Left lobe of liver (tissue), 2 donors: Measurements from ENCODE around the gene GJB5. TPM values are rescaled to one million over a fixed set of nuclear protein-coding genes. Genes with fewer than 3 reads are reported as not detected.
"Not testable (repeated sequence)": the region's sequence is repeated elsewhere in the genome, so short reads cannot be mapped to it uniquely, and the experiment has no call there.

ENCODE experiments used
- ATAC-seq: fragments of 200-7000 bp; cut with Tn5 transposase; one replicate; pipeline ENCODE4 v1.9.1; 2020; ENCODE audit warnings: mild to moderate bottlenecking, moderate library complexity
- DNase-seq: peaks from one replicate; pipeline ENCODE4 v3.0.0-alpha.2; 2020; ENCODE audit warnings: low spot score
- total RNA-seq: library from RNA; stranded (reverse); gene quantifications from one replicate; pipeline ENCODE4 v1.2.1, GENCODE V29; 2021
- donor health status: DM: no; HTN: no; CAD: no; lungs with moderate emphysema.
- donor health status: DM: no; HTN: yes; CAD: no.

Gene GJB5
- total RNA-seq = not detected

DNA sequence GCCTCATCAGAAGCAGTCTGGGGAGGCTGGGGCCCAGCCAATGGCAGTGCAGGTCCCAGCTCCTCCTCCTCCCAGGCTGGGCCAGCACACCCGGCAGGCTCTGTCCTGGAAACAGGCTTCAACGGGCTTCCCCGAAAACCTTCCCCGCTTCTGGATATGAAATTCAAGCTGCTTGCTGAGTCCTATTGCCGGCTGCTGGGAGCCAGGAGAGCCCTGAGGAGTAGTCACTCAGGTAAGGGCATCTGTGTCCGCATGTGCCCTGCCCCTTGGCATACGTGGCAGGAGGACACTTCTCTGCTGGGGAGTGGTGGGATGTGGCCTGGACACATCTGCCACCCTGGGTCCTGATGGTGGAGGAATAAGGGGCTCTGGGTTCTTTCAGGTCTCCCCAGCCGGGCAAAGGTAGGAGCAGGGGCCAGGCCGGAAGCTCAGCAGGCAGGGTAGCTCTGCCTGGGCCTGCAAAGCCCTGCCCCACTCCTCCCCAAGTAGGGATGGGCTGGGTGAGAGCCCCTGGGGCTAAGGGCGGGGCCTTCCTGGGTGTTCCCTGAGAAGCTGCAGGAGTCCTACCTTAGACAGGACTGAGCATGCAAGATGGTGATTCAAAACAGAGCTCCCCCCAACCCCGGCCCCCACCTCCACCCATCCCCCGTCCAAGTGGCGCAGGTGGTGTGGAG, at the start of gene GJB5:
Gene GJB5 (plus strand): TSS at position 84 of the 674 bp plus-strand sequence. CDS start 2,284 bp downstream, outside the sequence.
- DNase-seq = no peak
- no peak for ATAC-seq

DNA sequence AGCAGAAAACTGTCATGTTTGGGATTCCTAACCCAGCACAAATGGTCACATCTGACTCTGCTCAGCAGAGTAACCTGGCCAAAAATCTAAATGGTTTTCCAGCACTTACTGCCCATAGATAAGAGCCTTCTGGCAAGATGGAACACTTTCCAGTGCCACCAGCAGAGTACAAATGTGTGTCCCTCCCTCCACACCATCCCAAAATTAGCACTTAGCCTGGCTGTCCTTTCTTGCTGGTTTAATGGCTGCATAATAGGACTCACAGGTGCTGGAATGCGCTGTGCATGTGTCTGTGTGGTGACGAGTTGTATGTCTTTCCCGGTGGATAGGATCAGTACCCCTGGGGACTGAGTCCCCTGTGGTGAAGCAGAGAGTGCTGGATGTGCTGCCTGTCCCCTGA, 49.8 kb upstream of the GJB5 start:
- ATAC-seq (no peak), DNase-seq (no peak)

DNA sequence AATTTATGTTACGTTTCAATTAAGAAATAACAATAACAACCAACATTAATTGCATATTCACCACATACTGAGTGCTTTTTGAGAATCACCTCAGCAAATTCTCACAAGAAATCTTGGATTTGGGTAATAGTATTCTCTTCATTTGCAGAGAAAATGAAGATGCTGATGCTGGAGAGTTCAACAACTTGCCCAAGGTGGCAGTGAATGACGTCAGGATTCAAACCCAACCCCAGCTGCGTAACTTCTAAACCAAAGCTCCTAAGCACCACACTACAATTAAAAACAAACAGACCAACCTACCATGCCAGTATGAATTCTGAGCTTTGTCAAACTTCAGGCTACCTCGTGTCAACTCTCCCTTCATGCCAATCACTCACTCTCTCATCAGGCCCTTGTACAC, 46.7 kb upstream of the GJB5 start:
- no peak for ATAC-seq
- no peak for DNase-seq

DNA sequence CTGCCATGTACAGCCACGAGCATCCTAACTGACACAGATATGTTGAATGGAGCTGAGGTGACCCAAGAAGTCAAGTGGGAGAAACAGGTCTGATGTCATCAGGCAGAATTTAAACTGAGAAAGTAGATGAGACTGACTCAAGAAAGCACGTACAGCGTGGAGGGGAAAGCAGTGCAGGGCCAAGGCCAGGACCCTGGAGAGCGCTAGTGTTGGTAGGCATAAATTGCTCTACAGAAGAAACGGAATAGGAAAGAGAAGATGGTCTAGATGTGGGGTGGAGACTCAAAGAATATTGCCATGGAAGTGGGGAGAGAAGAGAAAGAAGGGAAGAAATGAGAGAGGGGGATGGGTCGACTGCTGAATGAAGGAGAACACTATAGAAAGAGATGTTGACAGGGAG, 45.3 kb upstream of the GJB5 start:
- DNase-seq (no peak), ATAC-seq (no peak)

DNA sequence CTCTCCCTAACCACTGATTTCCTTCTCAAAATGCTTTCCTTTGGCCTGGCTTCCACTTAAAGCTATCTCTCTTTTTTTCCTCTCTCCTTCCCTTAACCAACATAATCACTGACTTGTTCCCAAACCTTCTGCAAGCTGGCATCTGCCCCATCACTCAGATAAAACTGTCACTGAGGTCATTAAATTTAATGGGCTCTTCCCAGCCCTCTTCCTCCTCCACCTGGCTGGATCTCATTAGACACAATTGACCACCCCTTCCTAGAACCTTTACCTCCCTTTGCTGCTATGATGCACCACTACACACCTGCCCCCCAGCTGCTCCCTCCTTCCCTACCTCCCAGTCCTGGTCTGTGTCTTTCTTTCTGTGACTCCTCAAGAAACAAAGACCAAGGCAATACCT, 44.0 kb upstream of the GJB5 start:
- no peak for ATAC-seq
- no peak for DNase-seq

DNA sequence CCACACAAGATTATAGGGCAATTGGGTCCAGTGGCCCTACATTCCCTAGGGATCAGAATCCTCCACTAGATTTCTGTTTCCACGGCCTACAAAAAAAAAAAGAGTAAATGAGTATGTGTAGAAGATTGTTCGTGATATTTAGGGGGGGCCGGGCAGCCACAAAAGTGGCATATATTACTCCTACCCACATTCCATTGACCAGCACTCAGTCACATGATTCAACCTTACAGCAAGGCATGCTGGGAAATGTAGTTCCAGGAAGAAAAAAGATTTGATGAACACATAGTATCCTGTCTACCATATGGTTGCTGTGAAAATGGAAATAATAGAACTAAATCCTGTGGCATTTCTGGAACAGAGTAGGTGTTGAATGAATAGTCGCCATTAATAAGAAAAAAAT, 43.4 kb upstream of the GJB5 start:
- no peak for DNase-seq
- ATAC-seq = no peak

DNA sequence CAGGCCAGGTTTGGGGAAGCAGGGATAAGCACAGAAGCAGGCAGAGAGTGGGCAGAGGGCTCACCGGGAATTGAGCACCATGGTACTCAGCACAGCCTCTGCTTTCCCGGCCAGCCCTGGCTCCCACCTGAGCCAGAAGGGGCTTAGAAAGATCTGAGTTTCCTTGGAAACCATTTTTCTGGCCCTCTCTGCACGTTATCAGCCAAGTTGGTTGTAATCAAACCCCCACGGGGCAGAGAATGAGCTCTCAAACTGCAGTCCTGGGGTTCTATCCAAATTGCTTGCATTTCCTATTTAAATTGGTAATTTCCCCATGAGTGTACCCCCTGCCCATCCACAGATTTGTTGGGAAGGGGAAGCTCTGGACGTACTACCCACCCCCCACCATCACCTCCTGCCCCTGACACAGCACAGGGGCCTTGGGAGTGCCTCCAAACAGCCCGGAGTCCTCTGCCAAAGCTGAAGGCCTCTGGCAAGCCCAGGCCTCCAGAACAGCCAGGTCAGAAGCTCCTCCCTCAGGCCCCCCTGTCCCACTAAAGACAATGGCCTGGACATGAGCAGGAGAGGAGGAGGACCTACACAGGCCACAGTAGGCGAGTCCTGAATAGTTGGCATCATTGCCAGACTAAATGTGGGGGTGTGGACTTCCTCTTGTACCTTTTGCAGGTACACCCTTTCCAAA, 42.7 kb upstream of the GJB5 start:
- no peak for ATAC-seq
- DNase-seq = no peak

DNA sequence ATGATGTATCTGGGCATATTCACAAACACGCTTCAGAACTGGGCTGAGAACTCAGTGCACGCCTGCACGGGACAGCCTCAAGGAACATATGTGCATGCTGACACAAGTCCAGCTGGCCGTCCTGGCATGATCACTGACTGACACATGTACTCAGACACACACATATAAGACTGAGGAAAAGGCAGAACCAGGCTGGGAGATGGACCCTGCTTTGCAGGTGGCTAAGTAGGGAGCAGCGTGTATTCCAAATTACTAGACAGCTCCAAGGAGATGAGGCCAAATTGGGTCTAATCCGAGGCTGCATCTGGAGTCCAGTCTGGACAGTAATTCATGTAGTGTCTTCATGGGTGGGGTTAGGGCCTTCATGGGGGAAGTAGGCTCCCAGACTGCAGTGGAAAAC, 41.4 kb upstream of the GJB5 start:
- DNase-seq = no peak
- no peak for ATAC-seq

DNA sequence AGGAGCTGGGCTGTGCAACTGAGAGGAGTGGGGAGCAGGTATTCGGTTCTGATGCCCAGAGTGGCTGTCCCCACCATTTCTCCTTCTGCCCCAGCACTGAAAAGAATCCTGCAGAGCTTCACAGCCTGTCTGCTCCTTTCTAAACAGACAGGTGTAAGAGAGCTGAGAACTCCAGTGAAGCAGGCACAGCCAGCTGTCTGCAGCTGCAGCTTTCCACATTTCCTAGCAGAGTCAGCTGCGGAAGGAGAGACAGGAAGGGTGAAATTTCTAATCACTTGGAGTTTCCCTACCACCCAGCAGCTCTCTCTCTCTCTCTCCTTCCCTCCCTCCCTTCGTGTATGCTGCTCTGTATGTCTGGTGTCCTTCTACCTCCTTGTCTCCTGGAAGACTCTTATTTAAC, 40.5 kb upstream of the GJB5 start:
- ATAC-seq (no peak), DNase-seq (no peak)

DNA sequence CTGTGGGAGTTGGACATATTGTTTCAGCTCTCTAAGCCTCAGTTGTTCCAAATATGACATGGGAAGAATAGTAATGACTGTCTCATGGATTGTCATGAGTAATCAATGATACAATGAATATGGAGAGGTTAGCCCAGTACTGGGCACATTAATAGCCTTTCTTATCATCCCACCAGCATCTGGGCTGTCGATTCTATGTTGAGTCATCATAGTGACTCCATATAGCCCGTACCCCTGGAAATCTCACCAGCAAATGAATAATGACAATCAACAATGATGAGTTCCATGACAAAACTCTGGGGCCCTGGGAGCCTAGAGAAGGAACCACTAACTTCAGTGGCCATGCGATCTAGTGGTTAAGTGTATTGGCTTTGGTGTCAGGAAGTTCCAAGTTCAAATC, 39.7 kb upstream of the GJB5 start:
- ATAC-seq = no peak
- DNase-seq = no peak

DNA sequence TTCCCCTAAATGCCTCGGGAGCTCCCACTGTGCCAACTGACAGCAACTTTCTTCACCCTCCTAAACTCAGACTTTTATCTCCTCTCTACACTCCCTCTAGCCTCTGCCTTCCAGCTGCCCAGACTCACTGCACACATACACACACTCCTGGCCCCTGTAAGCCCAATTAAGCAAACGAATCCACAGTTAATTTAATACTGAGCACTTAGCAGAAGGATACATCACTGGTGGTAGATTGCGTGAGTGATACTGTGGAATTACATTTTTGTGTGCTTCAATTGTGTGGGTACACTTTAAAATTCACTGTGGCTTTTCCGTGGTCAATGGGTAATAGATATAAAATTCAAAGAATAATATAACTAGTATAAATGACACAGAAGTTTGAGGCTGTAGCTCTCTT, 33.6 kb upstream of the GJB5 start:
- no peak for DNase-seq
- no peak for ATAC-seq

DNA sequence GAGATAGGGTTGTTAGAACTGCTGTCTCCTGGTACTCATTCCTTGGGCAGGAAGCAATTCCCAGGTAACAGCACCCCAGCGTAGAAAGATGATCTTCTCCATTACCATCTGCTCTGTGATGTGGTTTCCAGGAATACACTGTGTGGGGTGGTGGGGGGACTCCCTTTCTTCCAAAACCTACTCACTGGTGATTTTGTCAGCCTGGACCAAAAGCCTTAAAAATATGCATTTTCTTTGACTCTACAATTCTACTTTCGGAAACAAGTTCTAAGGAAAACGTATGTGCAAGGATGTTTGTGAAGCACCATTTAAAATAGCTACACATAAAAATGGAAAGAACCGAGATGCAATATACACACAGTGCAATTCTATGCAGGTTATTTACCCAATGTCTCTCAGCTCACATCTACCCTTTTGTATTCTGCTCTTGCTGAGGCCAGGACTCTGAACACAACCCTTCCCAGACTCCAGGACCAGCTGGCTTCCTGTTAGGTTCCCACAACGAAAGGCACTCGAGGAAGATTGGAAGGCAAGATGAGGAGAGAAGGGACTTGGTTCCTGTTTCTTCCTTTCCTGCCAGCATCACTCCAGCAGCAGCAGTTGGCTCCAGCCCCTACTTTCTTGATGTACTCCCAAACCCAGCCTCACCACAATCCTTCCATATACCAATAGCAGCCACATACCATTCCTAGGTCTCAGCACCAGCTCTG, 33.0 kb upstream of the GJB5 start:
- DNase-seq = no peak

DNA sequence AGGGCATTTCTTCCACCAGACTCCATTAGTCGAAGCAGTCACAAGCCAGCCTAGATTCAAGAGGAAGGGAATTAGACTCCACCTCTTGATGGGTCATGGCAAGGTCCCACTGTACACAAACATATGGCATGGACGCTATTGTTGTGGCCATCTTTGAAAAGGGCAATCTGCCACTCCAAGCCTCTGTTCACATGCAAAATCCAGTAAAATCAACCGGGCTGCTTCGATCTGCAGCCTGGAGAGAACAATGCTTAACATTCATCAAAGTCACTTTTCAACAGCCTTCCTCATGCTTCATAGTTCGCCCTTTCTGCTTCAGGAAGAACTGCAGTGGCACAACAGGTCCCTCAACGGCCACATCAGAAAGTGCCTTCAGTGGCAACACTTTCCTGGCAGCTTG, 28.0 kb upstream of the GJB5 start:
- DNase-seq (no peak), ATAC-seq (no peak)

More for the DNA sequence above, 33.0 kb upstream of the GJB5 start:
- no peak for ATAC-seq

DNA sequence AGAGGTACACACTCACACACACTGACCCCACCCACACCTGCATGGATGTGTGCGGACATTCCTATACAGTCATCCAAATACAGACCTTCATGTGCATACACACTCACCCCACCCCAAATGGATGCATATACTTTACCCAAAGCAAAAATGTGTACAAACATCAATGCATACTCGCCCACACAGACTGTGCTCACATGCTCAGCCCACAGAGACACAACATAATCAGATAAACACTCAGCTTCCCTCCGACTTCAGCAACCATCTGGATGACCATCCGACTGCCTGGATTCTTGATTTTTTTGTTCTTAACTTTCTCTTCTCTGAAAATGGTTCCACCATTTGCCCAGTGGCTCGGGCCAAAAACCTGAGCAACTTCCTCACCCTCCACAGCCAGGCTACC, 24.4 kb upstream of the GJB5 start:
- ATAC-seq = no peak

DNA sequence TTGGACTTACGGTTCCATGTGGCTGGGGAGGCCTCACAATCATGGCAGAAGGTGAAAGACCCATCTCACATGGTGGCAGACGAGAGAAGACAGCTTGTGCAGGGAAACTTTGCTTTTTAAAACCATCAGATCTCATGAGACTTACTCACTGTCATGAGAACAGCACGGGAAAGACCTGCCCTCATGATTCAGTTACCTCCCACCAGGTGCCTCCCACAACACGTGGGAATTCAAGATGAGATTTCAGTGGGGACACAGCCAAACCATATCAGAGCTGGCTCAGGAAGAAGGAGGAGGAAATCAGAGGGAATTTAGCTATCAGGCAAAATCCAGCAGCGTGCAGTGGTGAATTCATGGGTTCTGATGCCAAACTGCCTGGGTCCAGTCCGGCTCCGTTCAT, 22.0 kb upstream of the GJB5 start:
- not testable (repeated sequence) for ATAC-seq, DNase-seq

More for the DNA sequence above, 24.4 kb upstream of the GJB5 start:
- DNase-seq = no peak

DNA sequence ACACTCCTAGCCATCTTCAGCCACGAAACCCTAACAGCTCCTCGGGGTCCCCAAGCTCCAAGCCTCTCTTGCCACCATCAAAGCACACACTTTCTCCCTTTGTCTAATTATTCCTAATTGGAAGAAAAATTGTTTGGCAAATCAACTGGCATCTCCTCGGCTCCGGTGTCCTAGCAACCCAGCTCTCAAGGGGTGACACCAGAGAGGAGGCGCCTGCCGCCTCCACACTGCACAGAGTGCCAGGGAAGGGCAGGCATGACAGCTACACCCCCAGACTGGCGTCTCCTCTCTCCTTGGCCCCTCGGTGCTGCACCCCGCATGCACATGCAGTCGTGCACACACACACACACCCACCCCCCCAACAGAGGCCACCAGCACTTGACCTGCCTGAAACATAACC, 18.2 kb upstream of the GJB5 start:
- DNase-seq = no peak
- no peak for ATAC-seq

DNA sequence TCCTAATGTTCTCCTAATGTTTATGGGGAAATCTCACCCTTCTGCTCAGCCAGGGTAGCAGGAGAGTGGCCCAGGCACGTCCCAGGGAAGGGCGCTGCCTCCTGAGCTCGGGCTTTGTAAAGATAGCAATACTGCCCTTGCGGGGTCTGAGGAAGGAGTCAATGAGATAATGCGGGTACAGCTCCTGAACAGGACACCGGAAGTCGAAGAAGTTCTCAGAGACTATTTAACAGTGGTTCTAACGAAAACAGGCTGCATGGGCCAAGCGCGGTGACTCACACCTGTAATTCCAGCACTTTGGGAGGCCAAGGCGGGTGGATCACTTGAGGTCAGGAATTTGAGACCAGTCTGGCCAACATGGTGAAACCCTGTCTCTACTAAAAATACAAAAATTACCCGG, 17.6 kb upstream of the GJB5 start:
- ATAC-seq, DNase-seq: not testable (repeated sequence)

DNA sequence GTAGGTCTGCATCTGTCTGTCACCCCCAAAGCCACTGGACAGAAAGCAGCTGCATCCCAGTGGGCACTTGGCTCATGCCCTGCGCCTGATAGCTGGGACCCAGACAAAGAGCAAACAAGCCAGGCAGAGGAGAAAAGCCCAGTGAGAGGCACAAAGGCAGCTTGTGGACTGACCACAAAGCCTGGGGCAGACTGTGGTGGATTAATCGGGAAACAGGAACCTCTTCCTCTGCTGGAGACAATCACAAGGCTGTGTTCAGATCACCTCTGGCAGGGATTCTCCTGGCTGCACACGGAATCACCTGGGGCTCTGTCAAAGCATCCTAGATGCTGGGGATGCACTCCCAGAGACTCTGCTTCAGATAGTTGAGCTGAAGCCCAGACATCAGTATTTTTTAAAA, 15.2 kb upstream of the GJB5 start:
- DNase-seq (no peak), ATAC-seq (no peak)

DNA sequence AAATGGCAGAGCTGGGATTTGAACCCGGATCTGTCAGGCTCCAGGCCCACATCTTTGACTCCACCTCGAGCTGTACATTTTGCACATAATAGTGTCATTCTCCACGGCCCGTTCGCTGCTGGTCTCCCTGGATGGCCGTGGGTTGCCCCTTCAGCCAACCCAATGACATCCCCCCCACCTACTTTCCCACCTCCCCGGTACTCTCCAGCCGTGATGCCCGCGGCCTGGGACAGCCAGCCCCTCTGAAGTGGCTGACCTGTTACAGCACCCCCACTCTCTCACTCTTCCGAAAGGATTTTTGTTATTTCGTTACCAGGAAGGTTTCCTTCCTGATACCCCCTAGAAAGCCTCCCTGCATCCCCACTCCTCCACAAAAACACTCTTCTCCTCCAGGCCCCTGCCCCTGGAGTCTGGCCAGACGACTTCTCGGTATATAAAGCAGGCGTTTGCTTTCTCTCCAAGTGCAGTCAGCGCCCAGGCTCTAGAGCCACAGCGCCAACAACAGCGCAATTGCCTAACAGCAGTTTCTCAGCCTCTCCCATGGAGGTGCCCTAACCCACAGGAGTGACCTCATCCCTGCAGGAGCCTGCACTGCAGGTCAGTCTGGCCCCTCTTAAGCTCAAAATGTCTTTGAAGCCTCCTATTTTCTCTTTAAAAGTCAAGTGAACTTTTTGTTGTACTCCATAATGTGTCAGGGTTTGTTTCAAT, 14.5 kb upstream of the GJB5 start:
- DNase-seq (no peak), ATAC-seq (no peak)

DNA sequence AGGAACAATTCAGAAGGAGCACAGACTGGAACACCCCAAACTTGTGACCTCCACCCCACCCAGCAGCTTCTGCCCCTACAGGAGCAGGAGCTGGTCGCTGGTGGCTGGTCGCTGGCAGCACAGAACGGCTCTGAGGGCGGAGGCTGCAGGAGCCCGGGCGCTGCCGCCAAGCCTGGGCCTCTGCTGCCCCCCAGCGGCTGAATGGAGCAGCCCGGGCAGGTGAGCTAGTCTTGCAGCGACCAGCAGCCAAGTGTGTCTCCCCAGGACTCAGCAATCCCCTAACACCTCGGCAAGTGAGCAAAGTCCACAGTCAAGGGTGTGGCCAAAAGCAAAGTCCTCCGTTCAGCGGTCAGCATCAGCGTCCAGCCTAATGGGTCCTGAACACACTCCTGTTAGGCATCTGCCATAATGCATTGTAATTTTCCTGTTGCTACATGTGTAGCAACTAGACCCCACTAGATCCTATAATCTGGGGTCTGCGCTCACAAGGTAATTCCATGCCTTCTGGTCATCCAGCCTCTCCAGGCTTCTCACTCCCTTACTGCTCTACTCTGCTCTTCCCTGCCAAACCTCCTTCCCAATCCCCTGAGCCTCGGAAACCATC, 12.1 kb upstream of the GJB5 start:
- ATAC-seq = peak; percentile 99

DNA sequence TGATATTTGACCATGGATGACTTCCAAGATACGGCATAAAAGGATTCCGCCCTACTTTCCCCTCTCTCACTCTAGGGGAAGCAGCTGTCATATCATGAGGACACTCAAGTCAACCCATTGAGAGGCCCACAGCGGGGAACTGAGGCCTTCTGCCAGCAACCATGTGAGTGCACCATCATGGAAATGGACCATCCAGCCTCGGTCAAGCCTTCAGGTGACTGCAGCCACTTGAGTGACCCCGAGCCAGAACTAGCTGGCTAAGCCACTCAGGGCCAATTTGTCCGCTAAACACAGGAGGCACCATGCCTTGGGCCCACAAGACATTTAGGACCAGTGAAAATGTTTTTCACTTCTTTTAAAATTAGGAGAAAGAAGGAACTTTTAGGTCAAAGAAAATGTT, 11.1 kb upstream of the GJB5 start:
- no peak for ATAC-seq
- DNase-seq = no peak

More for the DNA sequence above, 12.1 kb upstream of the GJB5 start:
- peak; percentile 82 for DNase-seq
